K562 (cell line): ENCODE results near the gene ZNF641. TPM values are rescaled to one million over a fixed set of nuclear protein-coding genes. Genes with fewer than 3 reads are reported as not detected.

ENCODE experiments used
- ATAC-seq: fragments of 200-7000 bp; cut with Tn5 transposase; 3 replicates; pipeline ENCODE4 v1.9.1; 2020; ENCODE audit warnings: moderate library complexity
- BruUV-seq: library from RNA; stranded (reverse); fragments of 400-500 nt; replicated peaks from 2 replicates; lab custom pipeline; 2021; lab: Mats Ljungman, UMichigan
- CTCF ChIA-PET: fragments of 300-600 bp; formaldehyde crosslinking; extraction: SDS; loops from one replicate; lab custom pipeline; 2021; ENCODE audit warnings: low intra/inter-chr PET ratio; lab: Yijun Ruan, JAX
- POLR2A ChIA-PET: fragments of 300-600, 350-650 bp; sonication (Branson Sonifier 250); formaldehyde crosslinking; extraction: SDS; loops from one replicate; lab custom pipeline; 2021; ENCODE audit warnings: antibody characterized with exemption, inconsistent platforms; lab: Yijun Ruan, JAX
- DNase-seq, 4 experiments: peaks; one replicate each; pipeline versions ENCODE4 v3.0.0 to v3.0.0-alpha.2; 2011 to 2018; ENCODE audit warnings: low spot score in 3 of 4, mixed read lengths in 3 of 4; ENCODE audit errors: extremely low read depth in 1 of 4
- FAIRE-seq: peaks from 2 replicates; lab custom pipeline; 2011; peaks lifted over from hg19 to GRCh38; lab: Jason Lieb, UNC
- H2AFZ ChIP-seq: 2 replicates; pipeline ENCODE4 v1.6.0; 2011; ENCODE audit warnings: low read depth, low read length, control low read depth, inconsistent platforms
- H3K27ac ChIP-seq: fragments of 200-600 bp; 3 replicates; pipeline ENCODE4 v1.8.0; 2011; ENCODE audit warnings: low read depth, mild to moderate bottlenecking, control low read depth, inconsistent platforms, low read length, moderate library complexity, mixed read lengths; ENCODE audit errors: extremely low read depth
- H3K27me3 ChIP-seq, 2 experiments: fragments of 300-600 bp in 1 of 2; 2 replicates in 1 of 2; 3 replicates in 1 of 2; pipeline versions ENCODE4 v1.6.0 to v1.8.0; 2011; ENCODE audit warnings: inconsistent platforms in 2 of 2, low read length in 2 of 2, mild to moderate bottlenecking in 1 of 2, mixed read lengths in 1 of 2, moderate library complexity in 1 of 2; ENCODE audit not compliant: control insufficient read depth in 2 of 2, insufficient read depth in 2 of 2
- H3K36me3 ChIP-seq: fragments of 300-600 bp; 3 replicates; pipeline ENCODE4 v1.8.0; 2011; ENCODE audit warnings: mild to moderate bottlenecking, low read length, inconsistent platforms; ENCODE audit not compliant: control insufficient read depth, insufficient read depth
- H3K4me1 ChIP-seq, 2 experiments: fragments of 200-600 bp in 1 of 2; replicated peaks in 1 of 2; 2 replicates in 1 of 2; 3 replicates in 1 of 2; pipeline versions ENCODE4 v1.5.1 to v1.8.0; 2011; ENCODE audit warnings: inconsistent platforms in 2 of 2, low read length in 2 of 2, mild to moderate bottlenecking in 1 of 2, mixed read lengths in 1 of 2, moderate library complexity in 1 of 2; ENCODE audit not compliant: control insufficient read depth in 2 of 2, insufficient read depth in 2 of 2
- H3K4me2 ChIP-seq: 2 replicates; pipeline ENCODE4 v1.6.1; 2011; ENCODE audit warnings: low read length, control low read depth, inconsistent platforms, mixed read lengths; ENCODE audit not compliant: insufficient read depth
- H3K4me3 ChIP-seq: fragments of 200-600 bp; sonication (generic), shearing (Covaris generic); 2 replicates; pipeline ENCODE4 v1.5.1; 2016; ENCODE audit warnings: control low read depth, inconsistent platforms
- H3K79me2 ChIP-seq: fragments of 200-600 bp; 3 replicates; pipeline ENCODE4 v1.8.0; 2011; ENCODE audit warnings: low read length, inconsistent platforms; ENCODE audit not compliant: control insufficient read depth, insufficient read depth
- H3K9ac ChIP-seq, 2 experiments: 2 replicates each; pipeline versions ENCODE4 v1.6.0 to v1.6.1; 2011; ENCODE audit warnings: low read depth in 2 of 2, low read length in 2 of 2, control low read depth in 1 of 2, inconsistent platforms in 1 of 2, mild to moderate bottlenecking in 1 of 2, mixed read lengths in 1 of 2; ENCODE audit not compliant: insufficient read depth in 1 of 2
- H3K9me1 ChIP-seq: one replicate; pipeline ENCODE4 v1.6.0; 2011; ENCODE audit warnings: inconsistent platforms, mild to moderate bottlenecking, low read length, moderate library complexity; ENCODE audit not compliant: control insufficient read depth, insufficient read depth
- H3K9me3 ChIP-seq: replicated peaks from 2 replicates; pipeline ENCODE4 v1.5.1; 2011; ENCODE audit warnings: low read depth, low read length, inconsistent platforms; ENCODE audit not compliant: control insufficient read depth, insufficient read depth
- H4K20me1 ChIP-seq: replicated peaks from 2 replicates; pipeline ENCODE4 v1.6.1; 2011; ENCODE audit warnings: low read length, inconsistent platforms, mixed read lengths; ENCODE audit not compliant: control insufficient read depth, insufficient read depth
- ATF1 ChIP-seq, 2 experiments: fragments of 450-650 bp in 1 of 2; IDR thresholded peaks; 2 replicates each; pipeline ENCODE4 v1.6.1; 2016; ENCODE audit warnings: missing compliant biosample characterization in 1 of 2, missing genetic modification characterization in 1 of 2
- CREB1 ChIP-seq, 2 experiments: sonication (generic) in 1 of 2; formaldehyde crosslinking in 1 of 2; IDR thresholded peaks; 2 replicates each; pipeline versions ENCODE4 v1.6.1 to v1.8.0; 2012 to 2022; ENCODE audit warnings: inconsistent platforms in 1 of 2, mild to moderate bottlenecking in 1 of 2, missing genetic modification reagents in 1 of 2, moderate library complexity in 1 of 2
- CSDE1 ChIP-seq, 2 experiments: fragments of 450-650 bp; IDR thresholded peaks; 2 replicates each; pipeline ENCODE4 v1.6.1; 2016; ENCODE audit warnings: mild to moderate bottlenecking in 1 of 2
- DACH1 ChIP-seq: fragments of 450-650 bp; IDR thresholded peaks from 2 replicates; pipeline ENCODE4 v1.6.1; 2018; ENCODE audit not compliant: partially characterized antibody
- NFRKB ChIP-seq: fragments of 450-650 bp; IDR thresholded peaks from 2 replicates; pipeline ENCODE4 v1.6.1; 2016; ENCODE audit warnings: low read depth
- POLR2B ChIP-seq: fragments of 450-650 bp; IDR thresholded peaks from 2 replicates; pipeline ENCODE4 v1.6.1; 2018; ENCODE audit warnings: low read depth; ENCODE audit not compliant: partially characterized antibody
- STAT5B ChIP-seq: fragments of 250-450 bp; sonication (Bioruptor Pico); IDR thresholded peaks from 2 replicates; pipeline ENCODE4 v1.8.0; 2021; ENCODE audit warnings: mild to moderate bottlenecking, inconsistent platforms
- TEAD2 ChIP-seq: fragments of 450-650 bp; IDR thresholded peaks from 2 replicates; pipeline ENCODE4 v1.6.1; 2016; ENCODE audit warnings: missing genetic modification characterization, control low read depth, missing compliant biosample characterization
- ZNF347 ChIP-seq: fragments of 450-650 bp; formaldehyde crosslinking; IDR thresholded peaks from 2 replicates; pipeline ENCODE4 v1.4.0; 2020; ENCODE audit warnings: low read depth, mild to moderate bottlenecking, moderate library complexity
- WGBS: fragments of 100-300 bp; shearing (Covaris generic); methylation state at CpG from one replicate; pipeline ENCODE4 v1.1.6; 2016; ENCODE audit warnings: low coverage, mixed read lengths; ENCODE audit not compliant: insufficient coverage; ENCODE audit errors: missing lambda C conversion rate; 5-methylcytosine and 5-hydroxymethylcytosine counted together
- in situ Hi-C: fragments of 300-500 bp; cut with MboI; formaldehyde crosslinking; loops from 4 replicates; pipeline ENCODE4 v1.15.0; 2018; ENCODE audit warnings: inconsistent platforms, mixed read lengths
- intact Hi-C: fragments of 100-400 bp; cut with micrococcal nuclease; formaldehyde crosslinking; loops from 2 replicates; pipeline ENCODE4 v1.14.2; 2022
- polyA plus RNA-seq, 8 experiments: library from polyadenylated mRNA; depleted of rRNA in 4 of 8; stranded (reverse) in 5 of 8; unstranded in 3 of 8; fragments of >200 nt; fragmentation: Nextera tagmentation in 2 of 8; fragmentation: Illumina TruSeq in 1 of 8; extraction: Ambion mirVana in 2 of 8; extraction: Trizol in 1 of 8; gene quantifications; 2 replicates each; pipeline versions ENCODE4 v1.2.1 to v1.2.3, GENCODE V29; 2011 to 2014; ENCODE audit warnings: inconsistent platforms in 1 of 8, missing spikeins in 1 of 8
- total RNA-seq, 7 experiments: library from RNA; depleted of rRNA in 6 of 7; stranded (reverse); fragments of >200 nt in 6 of 7; fragmentation: Illumina TruSeq in 2 of 7; extraction: Trizol in 2 of 7; gene quantifications; 2 replicates each; pipeline versions ENCODE4 v1.2.1 to v1.2.3, GENCODE V29; 2011 to 2021; ENCODE audit warnings: low replicate concordance in 1 of 7
- TF ChIP-seq, protein P1 (sequence below): sonication (generic); formaldehyde crosslinking; IDR thresholded peaks from 2 replicates; pipeline ENCODE4 v1.8.1; 2023; ENCODE audit warnings: mild to moderate bottlenecking, missing genetic modification reagents, moderate library complexity
- TF ChIP-seq, protein P2 (sequence below): fragments of 250-450 bp; sonication (Bioruptor Pico); IDR thresholded peaks from 2 replicates; pipeline ENCODE4 v1.9.0; 2021; ENCODE audit warnings: mild to moderate bottlenecking, inconsistent platforms

ZNF641 gene
- total and polyA plus RNA-seq, 9 of the 15 experiments (the other 6 are each of a cell fraction or from before 2014, with no cell fraction given): 2.5 to 15.6 (median 9.2) TPM

DNA sequence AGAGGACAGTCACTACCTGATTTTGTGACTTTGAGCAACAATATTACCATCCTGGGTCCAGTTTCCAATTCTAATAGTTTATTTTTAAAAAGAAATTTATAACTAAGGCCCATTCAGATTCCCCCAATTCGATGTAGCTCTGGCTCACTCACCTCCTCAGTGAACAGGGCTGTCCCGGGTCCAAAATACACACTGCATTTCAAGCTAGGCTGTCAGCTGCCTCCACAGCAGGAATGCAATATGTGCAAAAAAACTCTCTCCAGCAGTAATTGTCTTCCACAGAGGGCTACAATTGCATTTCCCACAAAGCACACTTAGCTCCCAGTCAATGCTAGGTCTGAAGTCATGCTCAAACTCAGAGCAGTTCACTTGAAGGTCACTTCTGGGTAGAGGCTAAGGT is 39.3 kb upstream of the ZNF641 start:
- Histone ChIP-seq H2AFZ (no peak overlapping the region), H3K27ac (no peak overlapping the region), H3K27me3 (peaks cover 2 to 4% of the 10 kb centered on the region in 2 experiments; a peak in 2 of 5 replicates), H3K4me2 (no peak overlapping the region), H3K9me1 (no peaks in the 10 kb centered on the region), H3K9me3 (no peaks in the 10 kb centered on the region), H3K4me1 (no peaks in the 10 kb centered on the region), H3K79me2 (no peaks in the 10 kb centered on the region), H4K20me1 (no peaks in the 10 kb centered on the region), H3K36me3 (no peaks in the 10 kb centered on the region)
- FAIRE-seq (no peak), ATAC-seq (no peak)
- ChIA-PET POLR2A (interaction anchor here (0.6 kb wide), 1 partner anchor 228 kb away, joined by 3 read pairs; no protein-coding TSS in a partner anchor), CTCF (no interaction called here)
- 0% methylated on average over 2 of the region's 2 CpGs for WGBS
- intact Hi-C loops: no loop called here
- TF ChIP-seq NFRKB (no peak), CREB1 (IDR thresholded peaks at IDR 0.05) (no peak), CREB1 (CRISPR knock-in tag; IDR thresholded peaks at IDR 0.05) (no peak), ATF1 (CRISPR knock-in tag; IDR thresholded peaks at IDR 0.05) (no peak), ATF1 (tag; IDR thresholded peaks at IDR 0.05) (no peak), STAT5B (CRISPR knock-in tag) (no peak), DACH1 (no peak), POLR2B (no peak), TEAD2 (tag) (no peak), ZNF347 (CRISPR knock-in tag) (no peak), CSDE1 (IDR thresholded peaks at IDR 0.05) (no peak)
- TF ChIP-seq, protein P1, sequence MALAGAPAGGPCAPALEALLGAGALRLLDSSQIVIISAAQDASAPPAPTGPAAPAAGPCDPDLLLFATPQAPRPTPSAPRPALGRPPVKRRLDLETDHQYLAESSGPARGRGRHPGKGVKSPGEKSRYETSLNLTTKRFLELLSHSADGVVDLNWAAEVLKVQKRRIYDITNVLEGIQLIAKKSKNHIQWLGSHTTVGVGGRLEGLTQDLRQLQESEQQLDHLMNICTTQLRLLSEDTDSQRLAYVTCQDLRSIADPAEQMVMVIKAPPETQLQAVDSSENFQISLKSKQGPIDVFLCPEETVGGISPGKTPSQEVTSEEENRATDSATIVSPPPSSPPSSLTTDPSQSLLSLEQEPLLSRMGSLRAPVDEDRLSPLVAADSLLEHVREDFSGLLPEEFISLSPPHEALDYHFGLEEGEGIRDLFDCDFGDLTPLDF (CRISPR knock-in tag): no peak
- TF ChIP-seq, protein P2, sequence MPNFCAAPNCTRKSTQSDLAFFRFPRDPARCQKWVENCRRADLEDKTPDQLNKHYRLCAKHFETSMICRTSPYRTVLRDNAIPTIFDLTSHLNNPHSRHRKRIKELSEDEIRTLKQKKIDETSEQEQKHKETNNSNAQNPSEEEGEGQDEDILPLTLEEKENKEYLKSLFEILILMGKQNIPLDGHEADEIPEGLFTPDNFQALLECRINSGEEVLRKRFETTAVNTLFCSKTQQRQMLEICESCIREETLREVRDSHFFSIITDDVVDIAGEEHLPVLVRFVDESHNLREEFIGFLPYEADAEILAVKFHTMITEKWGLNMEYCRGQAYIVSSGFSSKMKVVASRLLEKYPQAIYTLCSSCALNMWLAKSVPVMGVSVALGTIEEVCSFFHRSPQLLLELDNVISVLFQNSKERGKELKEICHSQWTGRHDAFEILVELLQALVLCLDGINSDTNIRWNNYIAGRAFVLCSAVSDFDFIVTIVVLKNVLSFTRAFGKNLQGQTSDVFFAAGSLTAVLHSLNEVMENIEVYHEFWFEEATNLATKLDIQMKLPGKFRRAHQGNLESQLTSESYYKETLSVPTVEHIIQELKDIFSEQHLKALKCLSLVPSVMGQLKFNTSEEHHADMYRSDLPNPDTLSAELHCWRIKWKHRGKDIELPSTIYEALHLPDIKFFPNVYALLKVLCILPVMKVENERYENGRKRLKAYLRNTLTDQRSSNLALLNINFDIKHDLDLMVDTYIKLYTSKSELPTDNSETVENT (CRISPR knock-in tag): no peak
- TF ChIP-seq, all 486 proteins: peak for 0
- no TSS peak for BruUV-seq
- Histone ChIP-seq H3K4me3 (no peak overlapping the region), H3K9ac (no peak overlapping the region)
- in situ Hi-C loops: no loop called here
- no peak for DNase-seq
